HG03575 (cell line): ENCODE data around the gene IDH2.

Experiments
- ATAC-seq: cut with Tn5 transposase; IDR thresholded peaks from one replicate; pipeline ENCODE4 v1.9.1; 2021; ENCODE audit not compliant: unreplicated experiment, insufficient number of reproducible peaks, low FRiP score; ENCODE audit errors: extremely low read depth

The IDH2 gene

DNA sequence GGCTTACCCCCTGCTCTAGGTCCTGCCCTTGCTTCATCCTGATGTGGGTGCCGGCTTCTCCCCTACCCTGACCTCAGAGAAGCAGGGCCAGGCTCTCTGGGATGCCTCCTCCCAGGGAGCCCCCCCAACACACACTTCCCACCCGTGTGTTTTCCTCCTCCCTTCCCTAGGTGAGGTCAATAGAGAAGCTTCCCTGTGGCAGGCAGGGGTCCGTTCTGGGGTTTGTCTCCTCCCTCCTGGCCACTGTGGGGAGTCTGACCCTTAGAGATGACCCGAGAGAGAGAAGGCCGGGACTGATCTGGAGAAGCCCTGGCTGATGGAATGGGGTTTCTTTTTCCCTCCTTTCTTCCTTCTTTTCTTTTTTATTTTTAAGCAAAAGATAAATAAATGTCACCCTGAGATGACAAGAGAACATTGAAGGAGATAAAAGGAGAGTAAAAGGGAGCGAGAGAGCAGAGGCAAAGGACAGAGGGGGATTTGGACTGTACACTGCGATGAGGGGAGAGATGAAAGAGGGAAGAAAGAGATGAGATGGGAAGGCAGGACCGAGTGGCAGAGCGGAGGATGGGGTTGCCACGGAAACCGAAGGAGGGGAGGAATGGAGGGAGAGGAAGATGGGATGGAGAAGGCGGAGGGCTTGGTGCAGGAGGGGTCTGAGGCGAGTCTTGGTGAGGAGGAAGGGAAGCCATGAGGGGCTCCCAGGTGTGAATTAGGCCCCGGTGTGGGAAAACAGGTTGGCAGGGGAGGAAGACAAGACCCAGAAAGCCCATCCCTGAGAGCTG is 48.4 kb downstream of the IDH2 start:
- no peak for ATAC-seq

DNA sequence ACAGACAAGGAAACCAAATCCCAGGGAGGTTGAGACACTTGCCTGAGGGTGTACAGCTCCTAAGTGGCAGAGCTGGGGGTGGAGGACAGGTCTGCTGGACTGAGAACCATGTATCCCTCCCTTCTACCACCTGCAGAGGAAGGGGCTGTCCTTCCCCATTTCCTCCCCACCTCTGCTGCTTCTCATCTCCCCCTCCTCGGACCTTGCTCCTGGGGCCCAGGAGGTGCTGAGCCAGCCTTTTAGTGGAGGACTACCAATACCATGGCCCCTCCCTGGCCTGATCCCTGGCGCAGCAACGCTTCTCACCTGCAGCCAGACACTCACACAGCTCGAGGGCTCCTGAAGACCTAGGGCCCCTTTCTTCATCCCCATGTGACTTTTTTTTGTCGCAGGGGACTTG is 50.4 kb downstream of the IDH2 start:
- ATAC-seq: no peak

GRCh38 chr15:90049666-90050604 is 52.3 kb downstream of the IDH2 start:
- ATAC-seq: no peak

- ATAC-seq: no peak
These were observed 53.2 kb downstream of the IDH2 start for GRCh38 chr15:90049030-90049429.

GRCh38 chr15:90047956-90048575 is 54.2 kb downstream of the IDH2 start:
- no peak for ATAC-seq

GRCh38 chr15:90046911-90047392 is 55.3 kb downstream of the IDH2 start:
- no peak for ATAC-seq

- ATAC-seq: no peak
These were observed 56.0 kb downstream of the IDH2 start for GRCh38 chr15:90046289-90046688.

DNA sequence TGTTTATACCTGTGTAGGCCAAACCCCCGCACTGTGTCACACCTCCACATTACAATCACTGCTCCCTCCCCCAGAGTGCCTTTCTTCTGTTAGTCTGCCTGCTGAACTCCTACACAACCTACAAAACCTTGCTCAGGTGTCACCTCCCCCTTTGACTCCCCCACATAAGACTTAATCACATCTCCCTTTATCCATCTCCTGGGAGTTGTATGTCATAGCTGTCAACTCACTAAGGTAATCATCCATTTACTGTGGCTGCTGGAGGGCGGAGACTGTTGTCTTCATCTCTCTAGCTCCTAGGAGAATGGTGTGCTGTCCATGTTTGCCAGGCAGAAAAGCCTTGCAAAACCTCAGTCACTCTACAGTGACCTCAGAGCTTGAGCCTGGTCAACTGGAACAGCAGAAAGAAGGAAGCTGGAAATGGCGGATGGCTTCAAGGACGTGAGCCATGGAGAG is 57.3 kb downstream of the IDH2 start:
- no peak for ATAC-seq

- ATAC-seq: no peak
These were observed 58.1 kb downstream of the IDH2 start for GRCh38 chr15:90044191-90044590.

- no peak for ATAC-seq
These were observed 58.7 kb downstream of the IDH2 start for GRCh38 chr15:90043530-90044010.

GRCh38 chr15:90042766-90043529 is 59.3 kb downstream of the IDH2 start:
- no peak for ATAC-seq

- no peak for ATAC-seq
These were observed 59.9 kb downstream of the IDH2 start for GRCh38 chr15:90042356-90042755.

DNA sequence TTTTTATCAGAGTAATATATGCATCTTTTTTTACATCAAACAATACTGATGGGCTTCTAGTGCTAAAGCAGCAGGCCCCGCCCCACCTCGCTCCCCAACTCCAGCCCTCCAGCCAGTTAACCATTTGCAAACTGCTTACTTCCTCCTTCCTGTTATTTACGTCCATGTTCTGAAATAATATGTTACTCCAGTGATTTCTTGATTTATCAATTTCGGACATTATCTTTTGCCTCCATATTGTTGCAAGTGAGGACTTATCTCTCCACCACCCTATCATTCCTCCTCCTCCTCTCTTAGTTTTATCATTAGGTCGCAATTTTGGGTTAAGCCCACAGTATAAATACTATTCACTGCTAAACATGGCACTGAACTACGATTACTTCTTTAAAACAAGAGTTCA is 61.6 kb downstream of the IDH2 start:
- no peak for ATAC-seq

- ATAC-seq: no peak
These were observed 62.3 kb downstream of the IDH2 start for GRCh38 chr15:90039996-90040395.

DNA sequence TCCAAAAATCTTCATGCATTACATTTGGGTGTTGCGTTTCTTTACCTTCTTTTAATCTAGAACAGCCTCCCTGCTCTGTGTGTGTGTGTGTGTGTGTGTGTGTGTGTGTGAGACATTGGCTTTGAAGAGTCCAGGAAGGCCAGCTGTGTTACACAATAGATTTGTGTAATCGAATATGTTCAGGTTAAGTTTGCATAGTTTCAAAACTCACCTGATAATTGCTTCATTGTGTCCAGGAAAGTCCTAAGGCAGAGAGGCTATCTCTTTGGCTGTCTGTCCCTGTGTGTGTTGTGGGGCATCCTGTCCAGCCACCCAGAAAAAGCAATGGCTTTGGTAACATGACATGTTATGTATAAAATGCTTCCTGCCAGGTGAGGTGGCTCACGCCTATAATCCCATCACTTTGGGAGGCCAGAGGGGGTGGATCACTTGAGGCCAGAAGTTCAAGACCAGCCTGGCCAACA is 63.6 kb downstream of the IDH2 start:
- no peak for ATAC-seq

DNA sequence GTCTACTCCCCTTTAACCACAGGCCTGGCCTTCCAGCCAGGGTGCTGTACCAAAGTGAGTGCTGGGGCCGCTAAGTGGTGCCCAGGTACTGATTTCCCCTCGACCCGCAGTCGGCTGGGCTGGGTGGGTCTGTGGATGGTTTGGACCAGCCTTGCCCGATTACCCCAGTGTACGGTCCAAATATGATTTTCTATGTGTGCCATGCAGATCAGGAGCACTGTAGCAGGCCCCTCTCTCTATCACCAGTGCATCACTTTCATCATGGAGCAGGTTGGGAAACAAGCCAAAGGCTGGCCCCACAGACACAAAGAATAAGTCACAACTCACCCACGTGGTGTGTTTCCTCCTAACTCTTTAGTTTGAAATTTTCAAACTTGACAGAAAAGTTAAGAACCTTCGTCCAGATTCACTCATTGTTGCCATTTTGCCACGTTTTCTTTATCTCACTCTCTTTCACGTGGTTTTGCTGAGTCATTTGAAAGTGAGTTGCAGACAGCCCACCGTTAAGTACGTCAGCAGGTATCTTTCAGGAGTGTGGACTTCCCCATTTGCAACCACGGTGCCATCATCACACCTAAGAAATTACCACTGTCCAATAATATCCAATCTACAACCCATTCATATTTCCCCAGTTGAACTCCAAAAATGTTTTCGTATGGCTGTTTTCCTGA is 64.2 kb downstream of the IDH2 start:
- ATAC-seq: peak; percentile 58

- no peak for ATAC-seq
These were observed 64.8 kb downstream of the IDH2 start for GRCh38 chr15:90037511-90037860.
